Heart right ventricle (tissue), 16 donors: ENCODE data around the gene GPC3. TPM values are rescaled to one million over a fixed set of nuclear protein-coding genes. Genes with fewer than 3 reads are reported as not detected.

Experiments used
- ATAC-seq, 8 donors: fragments of 200-7000 bp; cut with Tn5 transposase; one replicate each; pipeline ENCODE4 v1.9.1; 2020; ENCODE audit warnings: mild to moderate bottlenecking in 8 of 8, moderate library complexity in 8 of 8, moderate number of reproducible peaks in 1 of 8
- DNase-seq, 2 donors: peaks; one replicate each; pipeline ENCODE4 v3.0.0-alpha.2; 2020
- H3K27ac ChIP-seq, 10 donors: fragments of 200-600 bp; sonication (generic) in 2 of 10; one replicate each; pipeline versions ENCODE4 v1.5.0 to v1.8.0; 2020 to 2022; ENCODE audit warnings: mild to moderate bottlenecking in 3 of 10
- H3K27me3 ChIP-seq, 7 donors: fragments of 200-600 bp; one replicate each; pipeline ENCODE4 v1.8.0; 2021 to 2022; ENCODE audit warnings: mild to moderate bottlenecking in 2 of 7
- H3K36me3 ChIP-seq, 9 donors: fragments of 200-600 bp; sonication (generic) in 1 of 9; one replicate each; pipeline versions ENCODE4 v1.5.0 to v1.8.0; 2020 to 2022; ENCODE audit warnings: mild to moderate bottlenecking in 2 of 9
- H3K4me1 ChIP-seq, 9 donors: fragments of 200-600 bp; sonication (generic) in 1 of 9; one replicate each; pipeline versions ENCODE4 v1.5.0 to v1.8.0; 2020 to 2022; ENCODE audit warnings: mild to moderate bottlenecking in 4 of 9
- H3K4me3 ChIP-seq, 10 donors: fragments of 200-600 bp; sonication (generic) in 2 of 10; one replicate each; pipeline versions ENCODE4 v1.5.0 to v1.8.0; 2020 to 2022; ENCODE audit warnings: mild to moderate bottlenecking in 7 of 10, moderate library complexity in 2 of 10
- H3K9me3 ChIP-seq, 11 donors: fragments of 200-600 bp in 10 of 11; sonication (generic) in 2 of 11; one replicate each; pipeline versions ENCODE4 v1.5.0 to v1.8.0; 2013 to 2022; ENCODE audit warnings: mild to moderate bottlenecking in 2 of 11, control low read depth in 1 of 11, moderate library complexity in 1 of 11
- whole genome bisulfite sequencing, 2 donors: extraction: QIAGEN DNeasy Blood & Tissue Kit; methylation state at CpG; one replicate each; pipeline ENCODE4 v1.1.7; 2013; ENCODE audit warnings: inconsistent platforms in 1 of 2; 5-methylcytosine and 5-hydroxymethylcytosine counted together
- intact Hi-C, 10 donors: fragments of 100-400 bp; cut with DNase I; formaldehyde crosslinking; loops; one replicate each; pipeline versions ENCODE4 v1.11.1 to v1.14.2; 2022
- polyA plus RNA-seq, 2 donors: library from polyadenylated mRNA; stranded (reverse); fragments of 200-250 nt; gene quantifications; one replicate each; pipeline ENCODE4 v1.2.3, GENCODE V29; 2013
- total RNA-seq, 10 donors: library from RNA; stranded (reverse); fragmentation: NEBNext Ultra II Directional in 3 of 10; extraction: Animal tissue kit (Norgen Biotek cat#: 25700) in 3 of 10; gene quantifications; one replicate each; pipeline versions ENCODE4 v1.2.1 to v1.2.4, GENCODE V29; 2021 to 2023
- TF ChIP-seq, protein P1 (sequence below), 9 donors: fragments of 200-600 bp; sonication (generic) in 2 of 9; IDR thresholded peaks; one replicate each; pipeline versions ENCODE4 v1.5.0 to v1.8.0; 2021 to 2022; ENCODE audit warnings: antibody characterized with exemption in 9 of 9, mild to moderate bottlenecking in 5 of 9, moderate library complexity in 1 of 9
- donor health status: Arrhythmogenic right ventricular cardiomyopathy.
- donor health status: ischemic (EF 13 %, LVEDD 7.1; RV severe dilation, severe dysfunction).
- donor health status: healthy with polysubstance abuse.
- donor health status: DM: no; HTN: yes; CAD: no.
- donor health status: DM: no; HTN: no; CAD: no.
- donor health status: ischemic (EF 25% LVEDD 6.9; RV normal size, moderate dysfunction).
- donor health status: ischemic (EF 25% LVEDD 5.7; RV mildly dilated, moderate dysfunction).
- donor health status: healthy.
- donor health status: DM: yes; HTN: yes; CAD: no.
- donor health status: Ischemic cardiomyopathy.
- donor health status: ischemic (EF 35%, LVEDD 5.7; RV mildly dilated, moderate dysfunction).
- donor health status: nonischemic (EF 11% LVEDD 7.7; RV severe dilation, severe dysfunction).
- donor health status: DM: yes; HTN: yes; CAD: no.
- donor health status: PGD.
- donor health status: ischemic (EF 29% LVEDD 5.4; RV normal size, mild dysfunction).
- donor health status: nonischemic (EF 23%, LVEDD 6.1; RV moderate dilation, normal function).

GPC3 gene
- total and polyA plus RNA-seq, 12 donors = 0.66 to 5.6 (median 3.4) TPM

DNA sequence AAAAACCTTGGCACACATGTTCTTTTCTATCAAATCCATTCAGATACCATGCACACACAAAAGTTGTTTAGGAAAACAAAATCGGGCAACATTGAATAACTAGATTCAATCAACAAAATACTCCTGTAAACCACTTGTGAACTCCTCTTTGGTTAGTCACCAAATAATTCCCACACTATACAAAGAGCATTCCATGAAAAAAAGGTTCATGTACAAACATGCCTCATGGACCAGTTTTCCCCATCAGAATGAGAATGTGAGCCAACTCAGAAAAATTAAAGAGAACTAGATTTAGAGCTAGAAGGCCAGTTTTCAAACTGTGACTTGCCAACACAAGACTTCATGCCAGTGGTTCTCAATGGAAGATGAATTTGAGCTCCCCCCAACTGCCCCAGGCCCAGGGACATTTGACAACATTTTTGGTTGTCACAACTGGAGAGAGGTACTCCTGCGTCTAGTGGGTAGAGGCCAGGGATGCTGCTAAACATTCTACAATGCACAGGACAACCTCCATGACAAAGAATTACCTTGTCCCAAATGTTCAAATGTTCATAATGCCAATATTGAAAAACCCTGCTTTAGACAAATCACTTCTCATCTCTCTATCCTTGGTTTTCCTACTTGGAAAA is 55.4 kb downstream of the GPC3 start:
- Histone ChIP-seq H3K27me3 (peaks cover 0 to 9% (median 0%) of the 10 kb centered on the region in 7 donors), H3K4me1 (no peaks in the 10 kb centered on the region), H3K36me3 (no peaks in the 10 kb centered on the region), H3K9me3 (no peaks in the 10 kb centered on the region), H3K4me3 (no peak overlapping the region), H3K27ac (no peak overlapping the region)
- no peak for ATAC-seq
- TF ChIP-seq, protein P1, sequence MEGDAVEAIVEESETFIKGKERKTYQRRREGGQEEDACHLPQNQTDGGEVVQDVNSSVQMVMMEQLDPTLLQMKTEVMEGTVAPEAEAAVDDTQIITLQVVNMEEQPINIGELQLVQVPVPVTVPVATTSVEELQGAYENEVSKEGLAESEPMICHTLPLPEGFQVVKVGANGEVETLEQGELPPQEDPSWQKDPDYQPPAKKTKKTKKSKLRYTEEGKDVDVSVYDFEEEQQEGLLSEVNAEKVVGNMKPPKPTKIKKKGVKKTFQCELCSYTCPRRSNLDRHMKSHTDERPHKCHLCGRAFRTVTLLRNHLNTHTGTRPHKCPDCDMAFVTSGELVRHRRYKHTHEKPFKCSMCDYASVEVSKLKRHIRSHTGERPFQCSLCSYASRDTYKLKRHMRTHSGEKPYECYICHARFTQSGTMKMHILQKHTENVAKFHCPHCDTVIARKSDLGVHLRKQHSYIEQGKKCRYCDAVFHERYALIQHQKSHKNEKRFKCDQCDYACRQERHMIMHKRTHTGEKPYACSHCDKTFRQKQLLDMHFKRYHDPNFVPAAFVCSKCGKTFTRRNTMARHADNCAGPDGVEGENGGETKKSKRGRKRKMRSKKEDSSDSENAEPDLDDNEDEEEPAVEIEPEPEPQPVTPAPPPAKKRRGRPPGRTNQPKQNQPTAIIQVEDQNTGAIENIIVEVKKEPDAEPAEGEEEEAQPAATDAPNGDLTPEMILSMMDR (IDR thresholded peaks at IDR 0.05) = no peak
- DNase-seq = no peak
- intact Hi-C loops = loop anchor here in 1 of 10 donors (10.0 kb wide), 1 partner anchor 135 kb away; no protein-coding TSS in a partner anchor
- 92% methylated on average over 2 of the region's 2 CpGs for WGBS, 2 donors

DNA sequence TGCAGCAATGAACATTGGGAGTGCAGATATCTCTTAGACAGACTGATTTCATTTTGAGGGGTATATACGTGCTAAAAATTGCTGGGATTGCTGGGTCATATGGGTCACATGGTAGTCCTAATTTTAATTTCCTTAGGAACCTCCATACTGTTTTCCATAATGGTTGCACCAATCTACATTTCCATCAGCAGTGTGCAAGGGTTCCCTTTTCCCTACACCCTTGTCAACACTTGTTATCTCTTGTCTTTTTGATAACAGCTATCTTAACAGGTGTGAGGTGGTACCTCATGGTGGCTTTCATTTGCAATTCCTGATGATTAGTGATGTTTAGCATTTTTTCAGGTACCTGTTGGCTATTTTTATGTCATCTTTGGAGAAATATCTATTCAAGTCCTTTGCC is 57.0 kb downstream of the GPC3 start:
- no peaks in the 10 kb centered on the region for H3K4me1 ChIP-seq
- no peak overlapping the region for H3K4me3 ChIP-seq
- no peak for DNase-seq
- no peak overlapping the region for H3K27ac ChIP-seq
- H3K27me3 ChIP-seq = peaks cover 0 to 9% (median 0%) of the 10 kb centered on the region in 7 donors
- no peaks in the 10 kb centered on the region for H3K36me3 ChIP-seq
- TF ChIP-seq, protein P1 (IDR thresholded peaks at IDR 0.05) = no peak
- ATAC-seq = no peak
- no peaks in the 10 kb centered on the region for H3K9me3 ChIP-seq
- 67 to 68% methylated on average over 1 of the region's 1 CpG for WGBS, 2 donors
- intact Hi-C loops = loop anchor here in 1 of 10 donors (10.0 kb wide), 1 partner anchor 134 kb away; no protein-coding TSS in a partner anchor

DNA sequence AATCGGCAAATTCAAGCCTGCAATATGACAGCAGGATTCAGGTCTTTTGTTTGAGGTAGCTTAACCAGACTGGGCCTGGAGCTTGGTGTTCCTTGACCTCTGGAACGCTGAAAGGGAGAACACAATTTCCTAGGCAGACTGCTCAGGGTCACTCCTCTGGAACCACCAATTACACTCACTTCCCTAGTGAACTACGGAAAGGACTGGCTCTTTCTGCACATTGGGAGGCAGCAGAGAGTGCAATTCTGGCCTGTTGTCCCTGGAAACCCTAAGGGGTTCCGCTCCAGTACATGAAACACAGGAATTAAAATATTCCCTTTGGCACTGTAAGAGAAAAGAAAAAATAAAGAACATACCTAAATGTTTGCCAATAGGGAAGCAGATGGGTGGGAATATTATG is 58.6 kb downstream of the GPC3 start:
- Histone ChIP-seq H3K36me3 (no peaks in the 10 kb centered on the region), H3K4me3 (no peak overlapping the region), H3K27ac (no peak overlapping the region), H3K4me1 (no peaks in the 10 kb centered on the region), H3K9me3 (no peaks in the 10 kb centered on the region), H3K27me3 (peaks cover 0 to 4% (median 0%) of the 10 kb centered on the region in 7 donors)
- TF ChIP-seq, protein P1 (IDR thresholded peaks at IDR 0.05) = no peak
- DNase-seq = no peak
- WGBS, 2 donors = 57 to 67% methylated on average over 4 of the region's 4 CpGs
- no peak for ATAC-seq
- intact Hi-C loops = loop anchor here in 1 of 10 donors (10.0 kb wide), 1 partner anchor 132 kb away; no protein-coding TSS in a partner anchor

DNA sequence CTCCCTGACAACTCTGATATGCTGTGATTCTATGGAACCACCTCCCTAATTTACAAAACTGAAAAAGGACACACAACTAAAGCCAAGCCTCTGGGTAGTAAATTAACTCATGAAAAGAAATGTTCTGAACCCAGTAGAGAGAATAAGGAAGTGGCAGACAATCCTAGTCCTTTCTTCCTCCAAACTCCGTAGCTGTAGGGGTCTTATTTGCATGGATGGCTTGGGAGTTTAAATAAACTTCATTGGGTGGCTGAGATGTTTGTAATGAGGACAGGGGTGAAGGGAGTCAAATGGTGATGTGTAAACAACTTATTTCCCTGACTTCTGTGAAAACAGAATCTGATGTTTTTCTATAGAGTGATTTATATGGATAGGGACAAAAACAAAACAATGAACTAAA is 59.3 kb downstream of the GPC3 start:
- no peak for ATAC-seq
- Histone ChIP-seq H3K36me3 (no peaks in the 10 kb centered on the region), H3K27ac (no peak overlapping the region), H3K4me3 (no peak overlapping the region), H3K4me1 (no peaks in the 10 kb centered on the region), H3K27me3 (peaks cover 0 to 4% (median 0%) of the 10 kb centered on the region in 7 donors), H3K9me3 (no peaks in the 10 kb centered on the region)
- 82 to 85% methylated on average over 1 of the region's 1 CpG for WGBS, 2 donors
- intact Hi-C loops = loop anchor here in 1 of 10 donors (10.0 kb wide), 1 partner anchor 131 kb away; no protein-coding TSS in a partner anchor
- TF ChIP-seq, protein P1 (IDR thresholded peaks at IDR 0.05) = no peak
- no peak for DNase-seq
